Mesothelial cell of epicardium (in vitro differentiated cells): ENCODE measurements around the gene COX17. TPM values are rescaled to one million over a fixed set of nuclear protein-coding genes. Genes with fewer than 3 reads are reported as not detected.

Source experiments
- DNase-seq, 2 experiments: peaks; one replicate each; pipeline ENCODE4 v3.0.0; 2021; ENCODE audit warnings: low spot score in 2 of 2; ENCODE audit not compliant: unreplicated experiment in 2 of 2
- H3K27ac Mint-ChIP-seq: 2 replicates; pipeline ENCODE4 v1.8.0; 2021; ENCODE audit warnings: mixed read lengths
- H3K27me3 Mint-ChIP-seq: 2 replicates; pipeline ENCODE4 v1.8.0; 2021; ENCODE audit warnings: low read depth, mixed read lengths
- H3K36me3 Mint-ChIP-seq: 2 replicates; pipeline ENCODE4 v1.8.0; 2021; ENCODE audit warnings: mixed read lengths
- H3K4me1 Mint-ChIP-seq: 2 replicates; pipeline ENCODE4 v1.8.0; 2021; ENCODE audit warnings: mixed read lengths
- H3K4me3 Mint-ChIP-seq: 2 replicates; pipeline ENCODE4 v1.8.0; 2021; ENCODE audit warnings: mild to moderate bottlenecking, moderate library complexity, mixed read lengths
- H3K9me3 Mint-ChIP-seq: 2 replicates; pipeline ENCODE4 v1.8.0; 2021; ENCODE audit warnings: mixed read lengths
- CTCF ChIP-seq: fragments of 200-600 bp; sonication (generic); IDR thresholded peaks from one replicate; pipeline ENCODE4 v1.5.0; 2021; ENCODE audit warnings: antibody characterized with exemption; ENCODE audit not compliant: unreplicated experiment
- total RNA-seq: library from RNA; stranded (reverse); gene quantifications from 3 replicates; pipeline ENCODE4 v1.2.1, GENCODE V29; 2021

The COX17 gene
- total RNA-seq, 1 donor from 2014 or later: 18.1 TPM

GRCh38 chr3:119673875-119674274 is 3.3 kb downstream of the COX17 start:
- H3K4me1 Mint-ChIP-seq: peaks cover 28% of the 10 kb centered on the region
- peaks cover 17% of the 10 kb centered on the region for H3K36me3 Mint-ChIP-seq
- DNase-seq: no peak
- H3K27me3 Mint-ChIP-seq: no peaks in the 10 kb centered on the region
- H3K27ac Mint-ChIP-seq: no peak overlapping the region
- TF ChIP-seq CTCF: no peak
- H3K4me3 Mint-ChIP-seq: no peak overlapping the region
- H3K9me3 Mint-ChIP-seq: no peaks in the 10 kb centered on the region

- peaks cover 28% of the 10 kb centered on the region for H3K4me1 Mint-ChIP-seq
- no peak for DNase-seq
- peaks cover 17% of the 10 kb centered on the region for H3K36me3 Mint-ChIP-seq
- no peaks in the 10 kb centered on the region for H3K9me3 Mint-ChIP-seq
- H3K27ac Mint-ChIP-seq: peak overlapping the region; percentile 61
- H3K4me3 Mint-ChIP-seq: no peak overlapping the region
- no peaks in the 10 kb centered on the region for H3K27me3 Mint-ChIP-seq
- no peak for TF ChIP-seq CTCF
Observed at GRCh38 chr3:119672776-119673175, 4.4 kb downstream of the COX17 start.

GRCh38 chr3:119669906-119670570 is 7.2 kb downstream of the COX17 start:
- no peak overlapping the region for H3K27ac Mint-ChIP-seq
- H3K27me3 Mint-ChIP-seq: no peaks in the 10 kb centered on the region
- no peak for DNase-seq
- TF ChIP-seq CTCF: no peak
- no peak overlapping the region for H3K4me3 Mint-ChIP-seq
- H3K9me3 Mint-ChIP-seq: no peaks in the 10 kb centered on the region
- H3K36me3 Mint-ChIP-seq: peaks cover 17% of the 10 kb centered on the region
- peaks cover 6% of the 10 kb centered on the region for H3K4me1 Mint-ChIP-seq

- Mint-ChIP-seq H3K27ac (no peak overlapping the region), H3K27me3 (no peaks in the 10 kb centered on the region), H3K4me1 (peaks cover 26% of the 10 kb centered on the region), H3K9me3 (no peaks in the 10 kb centered on the region), H3K36me3 (peaks cover 3% of the 10 kb centered on the region), H3K4me3 (no peak overlapping the region)
- TF ChIP-seq CTCF: no peak
- DNase-seq: no peak
Observed at GRCh38 chr3:119665954-119666559, 11.1 kb downstream of the COX17 start.

- peak overlapping the region; percentile 80 for H3K27ac Mint-ChIP-seq
- peaks cover 31% of the 10 kb centered on the region for H3K4me1 Mint-ChIP-seq
Observed at GRCh38 chr3:119664850-119665379, 12.3 kb downstream of the COX17 start.

More at GRCh38 chr3:119664850-119665379, 12.3 kb downstream of the COX17 start:
- no peak for TF ChIP-seq CTCF
- Mint-ChIP-seq H3K4me3 (no peak overlapping the region), H3K9me3 (no peaks in the 10 kb centered on the region), H3K27me3 (no peaks in the 10 kb centered on the region), H3K36me3 (no peaks in the 10 kb centered on the region)
- no peak for DNase-seq
